GM12878 (cell line): Measurements from ENCODE around the gene CLN3. TPM values are rescaled to one million over a fixed set of nuclear protein-coding genes. Genes with fewer than 3 reads are reported as not detected.

Experiments
- ATAC-seq: fragments of 200-7000 bp; cut with Tn5 transposase; 3 replicates; pipeline ENCODE4 v1.9.1; 2020; ENCODE audit warnings: mild to moderate bottlenecking, moderate library complexity
- BruUV-seq: library from RNA; stranded (reverse); fragments of 400-500 nt; replicated peaks from 2 replicates; lab custom pipeline; 2021; lab: Mats Ljungman, UMichigan
- CTCF ChIA-PET: fragments of 300-600 bp; sonication (Branson Sonifier 250); formaldehyde crosslinking; extraction: SDS; loops from one replicate; lab custom pipeline; 2021; ENCODE audit warnings: inconsistent platforms; lab: Yijun Ruan, JAX
- POLR2A ChIA-PET: fragments of 350-600 bp; formaldehyde crosslinking; extraction: SDS; loops from one replicate; lab custom pipeline; 2021; ENCODE audit warnings: inconsistent platforms; lab: Charles Lee
- RAD21 ChIA-PET: fragments of 300-600 bp; sonication (Branson Sonifier 250); formaldehyde crosslinking; loops from one replicate; lab custom pipeline; 2023; ENCODE audit warnings: antibody characterized with exemption; ENCODE audit not compliant: unreplicated experiment; lab: Charles Lee
- SMC1A ChIA-PET: fragments of 300-600 bp; sonication (Branson Sonifier 250); formaldehyde crosslinking; loops from one replicate; lab custom pipeline; 2023; ENCODE audit not compliant: unreplicated experiment, uncharacterized antibody; lab: Charles Lee
- DNase-seq: peaks from one replicate; pipeline ENCODE4 v3.0.0-alpha.2; 2011; ENCODE audit warnings: low read depth, low spot score
- FAIRE-seq: peaks from 3 replicates; lab custom pipeline; 2011; peaks lifted over from hg19 to GRCh38; lab: Jason Lieb, UNC
- H2AFZ ChIP-seq: 2 replicates; pipeline ENCODE4 v1.6.0; 2011; ENCODE audit warnings: low read depth, low read length, control low read depth; ENCODE audit not compliant: control insufficient read depth
- H3K27ac ChIP-seq: 2 replicates; pipeline ENCODE4 v1.5.1; 2011; ENCODE audit warnings: control low read depth; ENCODE audit not compliant: control insufficient read depth, insufficient read depth
- H3K27me3 ChIP-seq, 2 experiments: replicated peaks in 1 of 2; 2 replicates each; pipeline versions ENCODE4 v1.6.0 to v1.6.1; 2011; ENCODE audit warnings: low read length in 1 of 2; ENCODE audit not compliant: control insufficient read depth in 2 of 2, insufficient read depth in 2 of 2
- H3K36me3 ChIP-seq, 2 experiments: 2 replicates each; pipeline ENCODE4 v1.5.1; 2011; ENCODE audit warnings: low read length in 1 of 2; ENCODE audit not compliant: control insufficient read depth in 2 of 2, insufficient read depth in 2 of 2
- H3K4me1 ChIP-seq: 2 replicates; pipeline ENCODE4 v1.6.1; 2011; ENCODE audit warnings: mild to moderate bottlenecking, low read length, moderate library complexity, mixed read lengths; ENCODE audit not compliant: control insufficient read depth, insufficient read depth
- H3K4me2 ChIP-seq: 2 replicates; pipeline ENCODE4 v1.6.0; 2011; ENCODE audit warnings: control low read depth; ENCODE audit not compliant: control insufficient read depth, insufficient read depth
- H3K4me3 ChIP-seq: fragments of 200-600 bp; sonication (generic); 2 replicates; pipeline ENCODE4 v1.5.1; 2016
- H3K79me2 ChIP-seq: 2 replicates; pipeline ENCODE4 v1.6.0; 2011; ENCODE audit warnings: low read length; ENCODE audit not compliant: control insufficient read depth, insufficient read depth
- H3K9ac ChIP-seq: 2 replicates; pipeline ENCODE4 v1.8.0; 2011; ENCODE audit warnings: low read length, control low read depth, mixed read lengths; ENCODE audit not compliant: control insufficient read depth, insufficient read depth
- H3K9me3 ChIP-seq: replicated peaks from 3 replicates; pipeline ENCODE4 v1.5.1; 2011; ENCODE audit warnings: mild to moderate bottlenecking, low read length; ENCODE audit not compliant: control insufficient read depth, insufficient read depth
- H4K20me1 ChIP-seq: 2 replicates; pipeline ENCODE4 v1.6.0; 2011; ENCODE audit not compliant: control insufficient read depth, insufficient read depth
- ATF3 ChIP-seq: IDR thresholded peaks from 2 replicates; pipeline ENCODE4 v1.6.1; 2011; ENCODE audit warnings: low read depth, mild to moderate bottlenecking, low read length, moderate library complexity, borderline replicate concordance; ENCODE audit errors: extremely low read depth
- CBFB ChIP-seq: IDR thresholded peaks from 2 replicates; pipeline ENCODE4 v1.6.1; 2016; ENCODE audit warnings: antibody characterized with exemption, low read depth
- E2F8 ChIP-seq: fragments of 450-650 bp; IDR thresholded peaks from 2 replicates; pipeline ENCODE4 v1.6.1; 2018; ENCODE audit warnings: mild to moderate bottlenecking, low read depth, moderate library complexity; ENCODE audit not compliant: partially characterized antibody
- GATAD2B ChIP-seq: fragments of 450-650 bp; conservative IDR thresholded peaks from 2 replicates; pipeline ENCODE4 v1.6.1; 2017; ENCODE audit warnings: low read depth, mild to moderate bottlenecking, moderate library complexity
- HDGF ChIP-seq: fragments of 450-650 bp; IDR thresholded peaks from 2 replicates; pipeline ENCODE4 v1.6.1; 2016; ENCODE audit warnings: antibody characterized with exemption
- KLF5 ChIP-seq: fragments of 450-650 bp; IDR thresholded peaks from 2 replicates; pipeline ENCODE4 v1.6.1; 2014; ENCODE audit warnings: mild to moderate bottlenecking; ENCODE audit not compliant: partially characterized antibody
- MXI1 ChIP-seq: fragments of 150-350 bp; IDR thresholded peaks from 2 replicates; pipeline ENCODE4 v1.6.1; 2011; ENCODE audit warnings: low read depth, mild to moderate bottlenecking, inconsistent platforms, low read length, improper control_type of control experiment
- POU2F2 ChIP-seq: IDR thresholded peaks from 3 replicates; pipeline ENCODE4 v1.6.1; 2011; ENCODE audit warnings: low read depth, mild to moderate bottlenecking, low read length, borderline replicate concordance
- RUNX3 ChIP-seq: IDR thresholded peaks from 2 replicates; pipeline ENCODE4 v1.6.1; 2012; ENCODE audit warnings: low read length, inconsistent platforms
- SRF ChIP-seq, 2 experiments: IDR thresholded peaks; 2 replicates each; pipeline ENCODE4 v1.6.1; 2011; ENCODE audit warnings: low read depth in 2 of 2, low read length in 2 of 2, mild to moderate bottlenecking in 1 of 2, moderate library complexity in 1 of 2
- ZSCAN29 ChIP-seq: fragments of 450-650 bp; IDR thresholded peaks from 2 replicates; pipeline ENCODE4 v1.6.1; 2017; ENCODE audit warnings: mild to moderate bottlenecking, moderate library complexity
- WGBS: methylation state at CpG from one replicate; pipeline ENCODE4 v1.1.6; 2016; ENCODE audit warnings: low lambda C conversion rate; ENCODE audit not compliant: insufficient replicate concordance, insufficient coverage; ENCODE audit errors: missing lambda C conversion rate; 5-methylcytosine and 5-hydroxymethylcytosine counted together
- in situ Hi-C: fragments of 300-500 bp; cut with MboI; formaldehyde crosslinking; loops from 9 replicates; pipeline ENCODE4 v1.14.3; 2018; ENCODE audit warnings: mixed read lengths
- intact Hi-C: fragments of 100-400 bp; cut with micrococcal nuclease; formaldehyde crosslinking; loops from one replicate; pipeline ENCODE4 v1.14.2; 2022; ENCODE audit not compliant: unreplicated experiment
- polyA plus RNA-seq, 11 experiments: library from polyadenylated mRNA; depleted of rRNA in 4 of 11; unstranded in 6 of 11; stranded (reverse) in 5 of 11; fragments of >200 nt; fragmentation: Nextera tagmentation in 4 of 11; fragmentation: Illumina TruSeq in 1 of 11; extraction: Ambion mirVana in 4 of 11; extraction: Trizol in 1 of 11; gene quantifications; 1 replicate in 1 of 11; 2 replicates in 10 of 11; pipeline versions ENCODE4 v1.2.1 to v1.2.3, GENCODE V29; 2011 to 2016; ENCODE audit warnings: inconsistent platforms in 2 of 11, missing spikeins in 2 of 11, low read depth in 1 of 11
- total RNA-seq, 4 experiments: library from RNA; depleted of rRNA in 3 of 4; stranded (reverse); fragments of >200 nt in 3 of 4; fragmentation: Illumina TruSeq in 1 of 4; extraction: Trizol in 1 of 4; gene quantifications; 2 replicates each; pipeline versions ENCODE4 v1.2.1 to v1.2.3, GENCODE V29; 2013 to 2021
- TF ChIP-seq, protein P1 (sequence below): IDR thresholded peaks from 2 replicates; pipeline ENCODE4 v1.6.1; 2011; ENCODE audit warnings: borderline replicate concordance, low read depth, mild to moderate bottlenecking, moderate library complexity, low read length; ENCODE audit not compliant: insufficient read depth, poor library complexity, severe bottlenecking
- TF ChIP-seq, protein P2 (sequence below): fragments of 450-650 bp; IDR thresholded peaks from 2 replicates; pipeline ENCODE4 v1.6.1; 2014; ENCODE audit warnings: mild to moderate bottlenecking

CLN3 gene
- total and polyA plus RNA-seq, 10 of the 15 experiments (the other 5 are each of a cell fraction or from before 2014, with no cell fraction given): 2.3 to 25.0 (median 16.6) TPM

DNA sequence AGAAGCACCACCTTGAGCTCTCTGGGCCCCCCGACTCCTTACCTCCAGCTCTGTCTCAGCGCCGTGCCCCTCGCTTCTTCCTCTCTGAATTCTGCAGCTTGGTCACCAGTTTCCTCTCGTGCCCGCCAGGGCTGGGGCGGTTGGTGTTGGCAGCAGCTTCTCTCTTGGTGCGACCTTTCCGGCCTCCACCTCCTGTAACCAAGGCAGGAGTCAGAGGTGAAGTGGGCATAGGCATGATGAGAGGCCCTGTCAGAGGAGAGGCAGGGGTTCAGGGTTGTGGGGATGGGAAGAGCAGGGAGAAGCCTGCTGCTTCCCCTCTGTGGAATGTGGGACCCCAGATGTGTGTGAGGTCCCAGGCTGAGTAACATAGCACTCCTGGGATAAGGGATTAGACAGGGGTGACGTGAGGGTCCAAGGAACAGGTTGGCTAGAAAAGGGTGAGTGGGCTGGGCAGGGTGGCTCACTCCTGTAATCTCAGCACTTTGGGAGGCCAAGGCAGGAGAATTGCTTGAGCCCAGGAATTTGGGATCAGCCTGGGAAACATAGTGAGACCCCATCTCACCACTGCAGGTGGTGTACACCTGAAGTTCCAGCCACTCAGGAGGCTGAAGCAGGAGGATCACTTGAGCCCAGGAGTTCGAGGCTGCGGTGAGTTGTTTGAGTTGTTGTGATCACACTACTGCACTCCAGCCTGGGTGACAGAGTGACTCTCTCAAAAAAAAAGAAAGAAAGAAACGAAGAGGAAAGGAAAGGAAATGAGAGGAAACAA is 46.3 kb upstream of the CLN3 start:
- in situ Hi-C loops (no loop called here), intact Hi-C loops (no loop called here)
- 67% methylated on average over 13 of the region's 13 CpGs for WGBS
- ChIA-PET RAD21 (no interaction called here), POLR2A (no interaction called here), SMC1A (interaction anchor here (0.6 kb wide), 1 partner anchor 13 kb away, joined by 3 read pairs; no protein-coding TSS in a partner anchor), CTCF (no interaction called here)
- H3K4me3 ChIP-seq: no peak overlapping the region
- TF ChIP-seq, protein P1, sequence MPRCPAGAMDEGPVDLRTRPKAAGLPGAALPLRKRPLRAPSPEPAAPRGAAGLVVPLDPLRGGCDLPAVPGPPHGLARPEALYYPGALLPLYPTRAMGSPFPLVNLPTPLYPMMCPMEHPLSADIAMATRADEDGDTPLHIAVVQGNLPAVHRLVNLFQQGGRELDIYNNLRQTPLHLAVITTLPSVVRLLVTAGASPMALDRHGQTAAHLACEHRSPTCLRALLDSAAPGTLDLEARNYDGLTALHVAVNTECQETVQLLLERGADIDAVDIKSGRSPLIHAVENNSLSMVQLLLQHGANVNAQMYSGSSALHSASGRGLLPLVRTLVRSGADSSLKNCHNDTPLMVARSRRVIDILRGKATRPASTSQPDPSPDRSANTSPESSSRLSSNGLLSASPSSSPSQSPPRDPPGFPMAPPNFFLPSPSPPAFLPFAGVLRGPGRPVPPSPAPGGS: no peak
- TF ChIP-seq RUNX3: no peak
- TF ChIP-seq POU2F2: no peak
- TF ChIP-seq GATAD2B: no peak
- TF ChIP-seq MXI1: no peak
- no peak for TF ChIP-seq HDGF
- TF ChIP-seq, protein P2, sequence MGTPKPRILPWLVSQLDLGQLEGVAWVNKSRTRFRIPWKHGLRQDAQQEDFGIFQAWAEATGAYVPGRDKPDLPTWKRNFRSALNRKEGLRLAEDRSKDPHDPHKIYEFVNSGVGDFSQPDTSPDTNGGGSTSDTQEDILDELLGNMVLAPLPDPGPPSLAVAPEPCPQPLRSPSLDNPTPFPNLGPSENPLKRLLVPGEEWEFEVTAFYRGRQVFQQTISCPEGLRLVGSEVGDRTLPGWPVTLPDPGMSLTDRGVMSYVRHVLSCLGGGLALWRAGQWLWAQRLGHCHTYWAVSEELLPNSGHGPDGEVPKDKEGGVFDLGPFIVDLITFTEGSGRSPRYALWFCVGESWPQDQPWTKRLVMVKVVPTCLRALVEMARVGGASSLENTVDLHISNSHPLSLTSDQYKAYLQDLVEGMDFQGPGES: no peak
- TF ChIP-seq KLF5: no peak
- TF ChIP-seq ZSCAN29: no peak
- no peak for TF ChIP-seq CBFB
- no peak for TF ChIP-seq ATF3
- no peak for TF ChIP-seq E2F8
- TF ChIP-seq SRF (IDR thresholded peaks at IDR 0.05; ENCODE audit: low read depth in 2 of 2, low read length in 2 of 2): no peak
- no peak overlapping the region for H2AFZ ChIP-seq
- no peaks in the 10 kb centered on the region for H3K36me3 ChIP-seq
- H3K4me2 ChIP-seq: no peak overlapping the region
- no peaks in the 10 kb centered on the region for H3K79me2 ChIP-seq
- no peaks in the 10 kb centered on the region for H3K9me3 ChIP-seq
- peaks cover 6% of the 10 kb centered on the region for H3K4me1 ChIP-seq
- no peaks in the 10 kb centered on the region; a peak in 1 of 4 replicates for H3K27me3 ChIP-seq
- FAIRE-seq (no peak), ATAC-seq (no peak), DNase-seq (no peak)
- H3K27ac ChIP-seq: no peak overlapping the region
- no peak overlapping the region for H3K9ac ChIP-seq
- no peaks in the 10 kb centered on the region for H4K20me1 ChIP-seq
- BruUV-seq: no TSS peak
